ENCODE measurements around the gene SORBS2.

SORBS2 gene

DNA sequence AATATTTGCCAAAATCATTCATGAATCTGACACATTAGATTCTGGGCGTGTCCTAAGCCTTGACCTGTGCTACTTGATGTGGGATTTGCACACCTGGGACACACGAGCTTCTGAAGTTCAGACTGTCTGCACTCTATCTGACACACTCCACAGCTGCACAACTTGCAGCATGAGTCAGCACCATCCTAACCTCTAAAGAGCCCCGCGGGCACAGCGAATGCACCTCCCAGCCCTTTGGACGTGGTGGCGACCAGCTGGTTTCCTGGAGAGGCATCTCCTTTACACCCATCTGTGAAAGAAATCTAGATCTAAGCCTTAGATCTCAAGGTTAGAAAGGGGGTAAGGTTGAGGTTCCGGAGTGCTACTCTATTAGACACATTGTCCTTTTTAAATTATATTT lies 69.2 kb downstream of the SORBS2 start:
- DNase-seq (ENCODE audit: low read depth, low spot score): peak; percentile 29

DNA sequence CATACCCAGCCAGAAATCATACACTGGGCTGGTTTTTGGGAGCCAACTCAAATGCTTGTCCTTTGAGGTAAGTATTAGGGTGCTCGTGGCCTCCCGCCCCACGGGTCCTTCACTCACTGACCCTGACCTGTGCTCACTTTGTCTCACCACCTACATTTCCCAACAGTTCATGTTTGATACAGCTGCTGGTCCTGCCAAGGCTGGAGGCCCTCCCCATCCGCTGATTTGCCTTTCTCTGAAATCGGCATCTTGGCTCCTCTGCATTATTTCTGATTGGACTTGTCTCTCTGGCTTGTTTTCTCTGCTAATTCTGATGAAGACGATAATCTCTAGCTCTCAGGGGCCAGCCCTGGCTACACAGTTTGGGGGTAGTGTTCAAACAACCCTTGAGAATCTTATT lies 70.2 kb downstream of the SORBS2 start:
- no peak for DNase-seq (ENCODE audit: low read depth, low spot score)

DNA sequence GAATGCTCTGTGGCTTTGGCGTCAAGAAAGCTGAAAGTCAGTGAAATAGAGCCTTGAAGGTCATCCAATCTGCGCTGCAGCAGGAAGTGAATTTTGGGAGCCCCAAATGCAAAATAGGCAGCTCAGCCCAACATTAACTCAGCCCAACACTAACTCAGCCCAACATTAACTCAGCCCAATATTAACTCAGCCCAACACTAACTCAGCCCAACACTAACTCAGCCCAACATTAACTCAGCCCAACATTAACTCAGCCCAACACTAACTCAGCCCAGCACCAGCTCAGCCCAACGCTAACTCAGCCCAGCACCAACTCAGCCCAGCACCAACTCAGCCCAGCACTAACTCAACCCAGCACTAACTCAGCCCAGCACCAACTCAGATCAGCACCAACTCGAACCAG lies 71.5 kb downstream of the SORBS2 start:
- no peak for DNase-seq (ENCODE audit: low read depth, low spot score)

DNA sequence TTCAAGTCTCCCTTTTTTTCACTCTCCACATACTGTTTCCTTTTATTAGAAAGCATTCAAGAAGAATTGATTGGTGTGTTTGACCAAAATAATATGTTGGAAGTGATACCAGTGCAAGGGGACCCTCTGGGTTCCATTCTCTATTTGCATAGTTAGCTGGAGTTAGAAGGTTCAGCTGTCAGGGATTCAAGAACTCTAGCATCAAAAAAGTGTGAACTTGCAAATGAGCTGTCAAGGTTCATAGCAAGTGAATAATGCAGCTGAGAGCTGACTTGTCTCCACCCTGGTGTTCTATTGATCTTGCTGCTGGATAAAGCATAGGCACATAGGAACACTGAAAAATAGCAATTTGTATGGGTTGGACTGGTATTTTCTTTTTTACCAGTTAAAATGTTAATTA lies 73.2 kb downstream of the SORBS2 start:
- no peak for DNase-seq (ENCODE audit: low read depth, low spot score)

DNA sequence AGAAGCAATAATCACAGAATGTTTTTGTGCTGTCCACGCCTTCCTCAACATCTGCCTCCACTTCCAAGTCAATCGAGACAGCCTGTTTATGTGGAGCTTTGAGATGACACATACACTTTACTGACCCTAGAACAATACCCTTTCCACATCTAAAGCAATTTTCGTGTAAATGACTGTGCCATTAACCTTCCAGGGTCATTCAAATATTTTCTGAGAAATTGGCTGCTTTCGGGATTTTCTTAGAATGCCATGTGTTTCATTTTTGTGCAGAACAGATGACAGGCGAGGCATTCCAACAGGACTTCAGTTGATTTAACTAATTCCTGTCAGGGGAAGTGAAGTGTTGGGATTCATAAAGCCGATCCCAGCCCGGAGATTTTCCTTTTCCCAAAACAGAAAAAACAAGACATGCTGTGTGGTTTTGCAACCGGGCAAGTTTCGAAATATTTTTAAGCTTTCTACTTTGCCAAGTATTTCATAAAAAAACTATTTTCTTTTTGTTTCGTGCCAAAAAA lies 73.9 kb downstream of the SORBS2 start:
- DNase-seq (ENCODE audit: low read depth, low spot score): peak; percentile 17

GRCh38 chr4:185737489-185738037 lies 74.4 kb downstream of the SORBS2 start:
- DNase-seq (ENCODE audit: low read depth, low spot score): no peak

GRCh38 chr4:185736882-185737281 lies 75.1 kb downstream of the SORBS2 start:
- DNase-seq (ENCODE audit: low read depth, low spot score): no peak

DNA sequence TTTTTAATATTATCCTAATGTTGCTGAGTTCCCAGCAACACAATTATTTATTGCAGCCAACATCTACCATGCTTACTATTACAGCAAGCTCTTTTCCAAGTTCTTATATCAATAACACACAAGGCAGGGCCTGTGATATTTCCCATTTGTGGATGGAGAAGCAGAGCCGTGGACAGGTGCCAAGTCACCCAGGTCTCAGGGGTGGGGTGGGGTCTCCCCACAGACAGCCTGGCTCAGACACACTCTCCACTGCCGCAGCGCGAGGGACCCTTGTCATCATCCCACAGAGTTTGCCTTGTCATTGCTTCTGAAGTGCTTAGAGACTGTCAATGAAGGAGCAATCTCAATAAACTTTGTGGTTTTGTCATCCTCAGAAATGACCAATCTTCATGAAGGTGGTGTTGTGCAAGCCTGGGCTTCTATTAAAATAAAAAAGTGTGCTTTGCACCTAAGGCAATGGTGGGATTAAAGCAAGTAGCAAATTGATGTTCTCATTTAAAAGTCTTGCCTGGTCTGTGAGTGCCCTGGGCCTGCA lies 76.1 kb downstream of the SORBS2 start:
- DNase-seq (ENCODE audit: low read depth, low spot score): no peak

GRCh38 chr4:185734930-185735329 lies 77.1 kb downstream of the SORBS2 start:
- DNase-seq (ENCODE audit: low read depth, low spot score): no peak

- no peak for DNase-seq (ENCODE audit: low read depth, low spot score)
Observed at GRCh38 chr4:185734214-185734613, 77.8 kb downstream of the SORBS2 start.

- peak; percentile 34 for DNase-seq (ENCODE audit: low read depth, low spot score)
Observed at GRCh38 chr4:185730849-185731608, 81.0 kb downstream of the SORBS2 start.

GRCh38 chr4:185730387-185730786 lies 81.6 kb downstream of the SORBS2 start:
- peak; percentile 53 for DNase-seq (ENCODE audit: low read depth, low spot score)

GRCh38 chr4:185729391-185729804 lies 82.6 kb downstream of the SORBS2 start:
- no peak for DNase-seq (ENCODE audit: low read depth, low spot score)

DNA sequence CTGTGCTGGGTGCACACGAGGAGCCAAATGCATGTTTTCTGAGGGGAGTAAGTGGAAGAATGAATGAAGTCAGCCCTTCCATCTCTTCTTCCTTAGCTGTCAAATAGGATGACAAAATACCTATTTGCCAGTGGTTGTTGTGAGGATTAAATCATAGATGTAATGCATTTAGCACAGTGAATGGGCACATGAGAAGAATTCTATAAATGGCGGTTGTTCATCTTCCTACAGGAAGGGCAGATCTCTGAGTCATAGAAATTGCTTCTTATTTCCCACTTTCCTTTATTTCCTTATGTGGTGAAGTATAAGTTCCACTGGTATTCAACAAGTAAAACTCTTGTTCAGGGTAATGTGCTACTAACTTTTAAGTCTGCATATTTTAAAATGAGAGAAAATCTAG lies 83.1 kb downstream of the SORBS2 start:
- no peak for DNase-seq (ENCODE audit: low read depth, low spot score)

DNA sequence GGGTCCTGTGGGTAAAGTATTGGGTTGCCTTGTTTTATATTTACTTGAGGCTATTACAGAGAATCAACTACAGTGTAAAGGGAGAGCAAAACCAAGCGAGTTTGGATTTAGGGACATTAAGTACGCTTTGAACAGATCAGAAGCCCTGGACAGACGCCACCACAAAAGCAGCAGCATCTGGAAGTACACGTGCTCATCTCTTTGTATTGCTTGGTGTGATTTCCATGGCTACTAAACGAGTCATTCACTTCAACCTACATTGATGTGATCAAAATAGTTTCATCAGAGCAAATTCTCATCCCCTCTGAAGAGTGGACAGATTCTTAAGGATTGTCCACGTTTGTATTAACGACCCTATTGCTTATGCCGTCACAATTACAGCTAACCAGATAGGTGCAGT lies 85.1 kb downstream of the SORBS2 start:
- DNase-seq (ENCODE audit: low read depth, low spot score): peak; percentile 17

GRCh38 chr4:185723631-185724260 lies 88.2 kb downstream of the SORBS2 start:
- DNase-seq (ENCODE audit: low read depth, low spot score): no peak

DNA sequence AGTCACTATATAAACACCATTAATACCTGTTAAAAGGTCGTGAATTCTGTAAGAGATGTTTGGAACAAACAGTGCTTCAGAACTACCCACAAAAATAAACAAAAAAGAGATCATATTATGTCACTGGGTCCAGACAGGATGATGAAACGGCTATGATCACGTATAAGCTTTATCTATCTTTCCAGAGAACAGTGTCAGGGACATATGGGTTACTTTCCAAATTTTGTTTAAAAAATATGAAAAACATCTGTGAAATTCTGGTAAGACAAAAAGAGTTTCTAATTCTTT lies 90.0 kb downstream of the SORBS2 start:
- no peak for DNase-seq (ENCODE audit: low read depth, low spot score)

GRCh38 chr4:185721190-185722028 lies 90.6 kb downstream of the SORBS2 start:
- peak; percentile 23 for DNase-seq (ENCODE audit: low read depth, low spot score)

DNA sequence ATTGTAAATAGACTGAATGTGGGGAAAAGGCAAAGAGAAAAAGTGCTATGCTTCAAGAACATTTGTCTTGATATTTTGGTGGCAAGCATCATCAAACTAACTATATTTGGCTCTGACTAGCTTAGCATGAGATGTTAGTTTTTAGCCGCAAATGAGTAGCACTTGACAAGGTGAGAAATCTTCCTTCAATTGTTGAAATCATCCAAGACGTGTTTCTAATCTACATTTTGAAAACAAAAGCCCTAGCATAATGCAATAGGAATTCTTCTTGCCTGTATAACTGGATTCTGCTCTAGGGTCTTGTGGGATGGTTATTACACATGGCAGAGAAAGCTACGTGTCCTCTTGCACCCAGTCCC lies 92.5 kb downstream of the SORBS2 start:
- no peak for DNase-seq (ENCODE audit: low read depth, low spot score)

DNA sequence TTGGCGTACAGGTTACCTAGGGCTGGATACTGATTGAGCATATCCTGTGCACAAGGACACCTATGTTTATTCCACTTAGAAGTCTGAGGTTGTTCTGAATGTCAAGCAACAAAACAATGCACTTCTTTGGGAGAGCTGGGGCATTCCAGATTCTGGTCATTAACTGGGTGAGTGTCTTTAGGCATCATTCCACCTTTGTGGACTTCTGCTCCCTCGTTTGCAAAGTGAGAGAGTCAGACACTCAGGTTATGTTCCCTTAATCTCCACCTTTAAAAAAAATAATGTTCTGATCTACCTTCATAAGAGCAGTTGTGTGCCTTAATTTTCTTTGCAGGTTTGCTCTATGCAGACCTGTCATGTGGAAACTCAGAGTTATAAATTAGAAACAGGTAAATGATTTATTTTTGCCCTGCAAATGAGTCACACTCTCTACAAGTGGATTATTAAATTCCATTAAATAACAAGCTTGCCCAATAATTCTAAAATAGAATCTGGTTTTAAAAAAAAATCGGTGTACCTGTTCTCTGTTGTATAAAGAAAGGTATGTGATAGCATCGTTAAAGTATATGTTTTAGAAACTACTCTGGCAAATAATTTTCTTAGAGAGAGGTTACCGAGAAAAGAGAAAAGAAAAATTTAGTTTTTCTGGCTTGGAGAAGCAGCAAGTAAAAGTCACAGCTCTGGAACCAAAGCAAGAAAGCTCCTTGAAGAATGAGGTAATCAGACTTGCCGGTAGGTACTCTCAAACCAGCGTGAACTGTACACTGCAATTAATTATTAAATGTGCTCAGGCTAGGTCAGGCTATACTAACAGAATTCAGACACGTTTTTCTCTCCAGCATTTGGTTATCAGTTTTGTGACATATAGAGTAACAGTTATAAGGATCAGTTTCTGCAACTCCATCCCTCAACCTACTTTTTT lies 93.2 kb downstream of the SORBS2 start:
- no peak for DNase-seq (ENCODE audit: low read depth, low spot score)

DNA sequence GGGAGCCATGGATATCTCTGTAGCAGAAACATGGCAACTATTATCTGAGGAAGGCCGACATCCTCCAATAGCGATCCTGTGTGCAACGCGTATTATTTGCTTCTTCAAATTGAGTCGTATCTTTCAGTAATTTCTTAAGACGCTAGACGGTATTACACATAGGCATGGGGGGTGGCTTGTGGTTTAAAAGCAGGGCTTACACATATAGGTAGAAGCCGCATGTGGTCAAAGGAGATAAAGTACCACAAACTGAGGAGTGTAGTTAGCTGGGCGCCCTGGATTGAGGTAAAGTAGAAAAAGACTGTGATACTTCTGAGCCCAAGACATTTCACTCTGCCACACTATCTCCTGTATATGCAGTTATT lies 94.6 kb downstream of the SORBS2 start:
- DNase-seq (ENCODE audit: low read depth, low spot score): no peak
